Measurements from ENCODE around the gene FHL2.

The FHL2 gene

DNA sequence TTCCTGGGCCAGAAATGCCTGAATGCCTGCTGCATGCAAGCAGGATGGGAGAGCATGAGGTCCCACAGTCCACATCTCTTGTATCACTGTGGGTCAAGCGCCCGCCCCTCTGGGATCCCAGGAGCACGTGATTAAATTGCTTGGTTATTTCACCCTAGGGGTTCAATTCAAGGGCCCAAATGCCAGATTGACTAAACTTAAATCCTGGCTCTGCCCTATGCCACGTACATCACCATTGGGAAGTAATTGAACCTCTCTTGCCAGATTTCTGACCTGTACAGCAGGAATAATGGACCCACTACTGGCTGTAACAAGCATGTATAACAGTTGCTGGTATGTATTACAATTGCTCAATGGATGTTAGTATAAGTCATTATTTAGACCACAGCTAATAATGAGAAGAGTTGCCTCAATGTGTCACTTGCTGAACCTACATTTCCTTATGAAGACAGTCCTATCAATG, 19.9 kb downstream of the FHL2 start:
- no peak for DNase-seq (ENCODE audit: low read depth)

DNA sequence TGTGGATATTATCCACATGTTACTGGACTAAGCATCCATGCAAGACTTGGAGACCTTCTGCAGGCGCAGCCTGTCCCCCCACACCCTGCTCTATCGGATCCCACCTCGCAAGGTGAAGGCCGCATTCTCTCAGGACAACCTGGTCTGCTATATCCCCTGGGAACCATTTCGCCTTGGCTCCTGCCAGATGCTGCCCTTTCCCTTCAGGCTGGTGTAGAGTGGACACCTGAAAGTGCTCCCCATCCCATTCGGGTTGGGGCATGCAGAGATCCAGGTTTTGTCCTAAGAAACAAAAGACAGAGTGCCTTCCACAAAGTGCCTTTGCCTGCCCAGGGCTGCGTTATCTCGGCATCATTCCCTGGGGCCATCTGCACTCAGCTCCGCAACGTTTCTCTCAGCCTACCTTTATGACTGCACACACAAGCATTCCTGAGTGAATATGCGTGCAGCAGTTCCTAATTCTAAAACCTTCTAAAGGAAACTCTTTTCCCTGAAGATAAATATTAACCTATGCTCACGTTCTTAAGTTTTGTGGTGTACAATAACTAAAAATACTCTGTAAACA, 20.5 kb downstream of the FHL2 start:
- no peak for DNase-seq (ENCODE audit: low read depth)

DNA sequence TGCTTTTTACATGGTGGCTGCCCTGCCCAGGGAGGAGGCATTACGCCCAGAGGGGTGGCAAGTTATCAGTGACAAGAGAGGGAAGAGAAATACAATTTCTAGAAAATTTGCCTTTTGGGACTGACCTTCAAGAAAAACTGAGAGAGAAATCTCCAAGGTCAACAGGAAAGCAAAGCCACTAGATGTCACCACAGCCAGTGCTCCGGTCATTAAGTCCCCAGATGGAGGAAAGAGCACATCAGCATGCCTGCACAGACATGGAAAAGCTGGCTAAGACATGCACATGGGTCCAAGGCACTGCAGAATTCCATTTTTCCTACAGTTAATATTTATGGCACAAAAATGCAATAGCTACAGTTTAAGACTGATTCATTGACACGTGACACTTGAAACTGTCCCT, 21.0 kb downstream of the FHL2 start:
- no peak for DNase-seq (ENCODE audit: low read depth)

DNA sequence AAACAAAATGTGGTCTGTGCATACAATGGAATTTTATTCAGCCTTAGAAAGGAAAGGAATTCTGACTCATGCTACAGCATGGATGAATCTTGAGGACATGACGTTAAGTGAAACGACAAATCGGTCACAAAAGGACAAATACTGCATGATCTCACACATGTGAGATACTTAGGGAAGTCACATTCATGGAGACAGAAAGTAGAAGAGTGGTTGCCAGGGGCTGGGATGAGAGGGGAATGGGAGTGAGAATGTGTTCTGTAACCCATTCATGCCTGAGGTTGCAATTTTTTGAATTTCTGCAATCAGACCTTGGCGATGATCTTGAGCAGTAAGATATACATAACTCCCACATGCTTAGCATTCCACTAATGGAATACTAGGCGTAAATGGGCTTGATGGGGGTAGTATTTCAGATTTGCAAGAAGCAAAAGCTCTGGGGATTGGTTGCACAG, 22.0 kb downstream of the FHL2 start:
- DNase-seq (ENCODE audit: low read depth) = no peak

DNA sequence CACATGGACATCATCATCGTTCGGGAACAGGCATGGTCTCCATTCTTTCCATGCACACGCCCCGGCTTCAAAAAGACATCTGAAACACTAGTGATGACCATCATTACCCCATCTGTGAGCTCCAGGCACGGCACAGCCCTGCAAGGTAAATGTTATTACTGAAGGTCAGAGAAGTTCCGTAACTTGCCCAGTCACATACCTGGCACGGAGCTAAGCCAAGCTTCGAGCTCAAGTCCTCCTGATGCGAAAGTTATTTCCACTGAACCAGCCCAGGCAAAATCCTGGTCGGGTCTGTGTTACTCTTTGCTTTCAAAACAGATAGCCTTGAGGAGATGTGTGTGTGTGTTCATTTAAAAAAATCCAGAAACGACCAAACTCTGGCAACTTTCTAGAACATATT, 22.8 kb downstream of the FHL2 start:
- DNase-seq (ENCODE audit: low read depth) = no peak

DNA sequence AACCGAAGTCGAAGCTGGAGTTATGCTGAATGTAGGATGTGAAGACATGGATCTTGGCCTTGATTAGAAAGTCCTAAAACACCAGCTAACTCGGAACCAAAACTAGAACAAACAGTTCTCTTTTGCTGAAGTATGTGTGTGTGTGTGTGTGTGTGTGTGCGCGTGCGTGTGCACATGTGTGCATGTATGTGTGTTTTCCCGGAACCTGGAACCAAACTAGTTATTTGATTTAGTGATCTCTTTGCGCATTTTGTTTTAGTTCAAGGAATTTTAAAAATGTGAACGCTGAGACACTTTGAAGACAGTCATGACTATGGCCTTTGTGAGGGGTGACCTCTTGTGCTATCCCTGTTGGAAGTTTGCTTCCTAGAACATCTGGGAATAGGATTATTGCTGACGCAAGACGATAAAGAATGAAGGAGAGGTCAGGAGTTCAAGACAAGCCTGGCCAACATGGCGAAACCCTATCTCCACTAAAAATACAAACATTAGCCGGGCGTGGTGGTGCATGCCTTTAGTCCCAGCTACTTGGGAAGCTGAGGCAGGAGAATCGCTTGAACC, 23.8 kb downstream of the FHL2 start:
- DNase-seq (ENCODE audit: low read depth) = no peak

DNA sequence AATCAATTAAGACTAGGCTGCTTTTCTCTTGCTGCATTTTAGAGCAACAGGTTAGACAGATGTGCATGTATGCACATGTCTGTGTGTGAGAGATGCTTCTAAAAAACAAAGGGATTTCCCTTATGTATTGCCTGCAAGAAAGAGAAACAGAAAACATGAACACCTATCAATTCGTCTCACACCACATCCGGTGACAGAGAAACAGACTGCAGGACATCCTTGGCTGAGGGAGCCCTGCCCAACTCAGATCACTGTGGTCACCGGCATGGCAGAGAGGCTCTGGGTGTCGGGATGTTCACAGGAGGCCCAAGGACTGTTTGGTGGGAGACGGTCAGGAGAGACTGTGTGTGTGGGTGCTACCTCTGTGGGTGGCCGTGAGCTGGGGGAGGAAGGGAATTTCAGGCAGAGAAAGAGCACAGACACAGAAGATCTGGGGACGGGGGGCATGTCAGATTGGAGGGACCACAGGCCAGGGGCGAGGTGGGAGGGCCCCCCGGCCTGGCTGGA, 24.9 kb downstream of the FHL2 start:
- DNase-seq (ENCODE audit: low read depth) = no peak

DNA sequence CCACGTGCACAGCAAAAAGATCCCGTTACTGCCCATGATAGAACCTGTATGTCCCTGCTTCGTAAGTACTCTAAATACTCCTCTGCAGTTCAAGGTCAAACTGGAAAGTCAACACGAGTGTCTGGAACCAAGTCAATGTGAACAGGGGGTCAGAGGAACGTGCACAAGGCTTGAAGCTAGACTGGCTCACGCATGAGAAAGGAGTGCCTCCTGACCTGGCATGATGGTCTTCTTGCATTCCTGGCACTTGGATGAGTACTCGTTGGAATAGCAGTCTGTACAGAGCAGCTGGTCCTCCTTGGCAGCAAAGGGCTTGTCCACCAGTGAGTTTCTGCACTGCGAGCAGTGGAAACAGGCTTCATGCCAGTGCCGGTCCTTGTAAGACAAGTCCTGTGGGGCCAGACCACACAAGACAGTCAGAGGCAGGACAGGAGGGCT, 25.5 kb downstream of the FHL2 start:
- DNase-seq (ENCODE audit: low read depth) = no peak

DNA sequence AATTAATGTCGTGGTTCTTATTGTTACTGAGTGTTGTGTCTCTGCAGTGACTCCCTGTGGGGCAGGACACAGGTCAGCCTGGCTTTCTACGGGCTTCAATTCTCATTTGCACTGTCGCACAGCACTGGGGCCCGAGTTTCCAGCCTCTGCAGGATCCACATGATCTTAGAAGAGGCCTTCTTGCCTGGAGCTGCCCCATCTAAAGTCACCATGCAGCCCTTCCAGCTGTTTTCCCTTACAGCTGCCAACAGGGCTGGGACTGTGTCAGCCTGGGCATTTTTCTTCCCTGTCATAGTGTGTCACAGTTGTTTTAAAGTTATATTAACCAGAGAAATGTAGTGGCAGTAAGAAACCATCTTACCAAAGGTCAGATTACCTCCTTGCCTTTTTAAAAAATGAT, 27.0 kb downstream of the FHL2 start:
- DNase-seq (ENCODE audit: low read depth) = no peak

DNA sequence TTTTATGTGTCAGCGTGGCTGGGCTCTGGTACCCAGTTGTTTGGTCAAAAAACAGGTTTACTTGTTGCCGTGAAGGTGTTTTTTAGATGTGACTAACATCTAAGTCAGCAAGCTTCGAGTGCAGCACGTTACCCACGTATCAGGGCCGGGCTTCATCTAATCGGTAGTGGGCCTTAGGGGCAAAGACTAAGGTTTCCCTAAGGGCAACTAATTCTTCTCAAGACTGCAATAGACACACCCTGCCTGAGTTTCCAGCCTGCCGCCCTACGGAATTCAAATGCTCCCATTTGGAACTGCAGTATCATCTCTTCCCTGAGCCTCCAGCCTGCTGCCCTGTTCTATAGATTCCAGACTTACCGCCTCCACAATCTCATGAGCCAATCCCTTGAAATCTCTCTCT, 27.7 kb downstream of the FHL2 start:
- no peak for DNase-seq (ENCODE audit: low read depth)

DNA sequence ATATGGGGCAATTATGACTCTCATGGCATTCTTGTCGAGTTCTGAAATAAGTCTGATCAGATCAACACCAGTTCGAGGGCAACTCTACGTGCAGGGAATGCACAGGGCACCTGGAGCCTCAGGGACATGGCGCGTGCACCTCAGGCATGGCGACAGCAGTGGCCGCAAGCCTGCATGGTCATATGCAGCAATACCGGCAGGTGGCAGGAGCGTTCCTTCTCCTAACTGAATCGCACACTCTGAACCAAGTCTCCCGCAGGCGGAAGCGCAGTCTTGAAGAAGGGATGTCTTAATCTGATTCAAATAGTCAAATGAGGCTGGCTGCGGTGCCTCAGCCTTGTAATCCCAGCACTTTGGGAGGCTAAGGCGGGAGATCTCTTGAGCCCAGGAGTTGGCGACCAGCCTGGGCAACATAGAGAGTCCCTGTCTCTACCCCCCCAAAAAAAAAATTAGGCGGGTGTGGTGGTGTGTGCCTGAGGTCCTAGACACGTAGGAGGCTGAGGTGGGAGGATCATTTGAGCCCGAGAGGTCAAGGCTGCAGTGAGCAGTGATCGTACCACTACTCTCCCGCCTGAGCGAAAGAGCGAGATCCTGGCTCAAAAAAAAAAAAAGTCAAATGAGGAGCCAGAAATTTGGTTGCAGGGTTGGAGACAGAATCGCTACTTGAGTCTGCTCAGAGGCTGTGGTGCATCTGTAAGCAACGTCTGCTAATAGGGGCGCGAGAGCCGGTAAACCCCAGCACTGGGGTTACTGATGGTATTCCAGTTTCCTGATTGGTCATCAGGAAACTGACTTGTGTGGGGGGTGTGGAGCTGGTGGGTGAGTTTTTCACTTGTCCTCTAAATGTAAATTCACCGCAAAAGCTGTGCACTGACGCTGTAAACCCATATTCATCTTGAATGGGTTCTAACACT, 28.8 kb downstream of the FHL2 start:
- peak; percentile 80 for DNase-seq (ENCODE audit: low read depth)

DNA sequence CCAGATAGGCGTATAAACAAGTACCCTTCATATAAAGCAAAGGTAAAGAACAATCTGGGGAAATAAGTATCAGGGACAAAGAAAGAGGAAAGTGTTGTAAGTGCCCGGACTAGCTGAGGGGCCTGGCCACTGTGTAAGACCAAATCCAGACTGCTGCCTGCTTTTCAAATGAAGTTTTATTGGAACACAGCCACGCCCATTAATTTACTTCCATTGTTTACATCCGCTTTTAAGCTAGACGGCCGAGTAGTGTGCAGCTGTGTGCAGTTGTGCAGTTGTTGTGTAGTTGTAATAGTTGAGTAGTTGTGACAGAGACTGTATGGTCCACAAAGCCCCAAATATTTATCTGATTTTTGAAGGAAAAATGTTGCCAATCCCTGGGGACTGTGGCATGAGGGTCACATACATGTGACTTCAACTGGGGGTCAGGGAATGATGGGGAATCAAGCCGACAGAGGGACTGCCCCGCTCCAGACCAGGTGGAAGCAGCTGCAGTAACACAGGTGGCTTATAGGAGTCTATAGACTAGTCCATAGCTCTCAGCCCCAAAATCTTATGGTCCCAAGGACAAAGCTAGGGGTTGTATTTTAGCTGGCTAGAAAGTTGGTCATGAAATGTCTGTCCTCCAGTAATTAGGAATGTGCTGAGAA, 30.0 kb downstream of the FHL2 start:
- no peak for DNase-seq (ENCODE audit: low read depth)

DNA sequence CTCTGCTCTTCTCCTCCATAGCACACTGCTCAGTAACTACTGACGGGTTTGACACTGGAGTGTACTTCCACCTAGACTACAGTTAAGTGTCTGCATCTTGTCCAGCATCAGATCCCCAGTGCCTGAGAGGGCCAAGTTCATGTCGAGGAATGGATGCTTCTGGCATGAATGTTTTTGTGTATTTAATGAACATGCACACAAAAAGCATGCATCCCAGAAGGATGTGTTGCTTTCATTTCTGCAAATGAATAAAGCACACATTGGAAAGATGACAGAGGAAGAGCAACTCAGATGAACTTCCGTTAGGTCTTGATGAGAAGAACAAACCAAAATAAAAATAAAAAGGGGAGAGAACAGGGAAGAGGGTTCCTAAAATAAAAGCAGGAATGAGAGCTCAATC, 33.6 kb downstream of the FHL2 start:
- no peak for DNase-seq (ENCODE audit: low read depth)

DNA sequence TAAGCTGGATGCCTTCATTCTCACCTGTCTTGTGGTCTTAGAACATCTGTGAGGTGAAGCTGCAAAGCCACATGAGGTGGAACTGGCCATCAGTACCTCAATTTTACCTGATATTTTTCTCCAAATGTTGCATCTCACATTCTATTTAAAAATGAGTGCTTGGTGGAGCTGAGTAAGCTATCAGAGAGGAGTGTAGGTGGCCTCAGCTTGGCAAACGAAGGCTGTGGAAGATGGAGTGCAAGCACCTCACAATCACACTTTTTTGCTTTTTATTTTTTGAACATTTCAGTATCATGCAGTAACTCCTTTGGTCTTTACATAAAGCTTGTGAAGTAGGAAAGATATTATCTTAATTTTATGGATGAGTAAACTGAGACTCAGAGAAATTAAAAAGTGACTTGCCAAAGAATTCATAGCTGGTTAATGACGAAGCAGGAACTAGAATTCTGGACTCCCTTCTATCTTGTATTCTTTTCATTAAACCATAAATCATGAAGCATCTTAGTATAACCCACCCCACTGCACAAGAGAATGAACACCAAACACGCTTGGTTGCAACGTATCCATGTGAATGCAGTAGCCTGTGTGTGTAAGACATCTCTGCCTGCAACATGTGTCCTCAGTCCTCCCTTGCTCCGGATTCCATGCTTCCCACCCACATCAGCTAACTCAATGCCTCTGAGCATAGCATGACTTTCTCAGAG, 34.3 kb downstream of the FHL2 start:
- no peak for DNase-seq (ENCODE audit: low read depth)

DNA sequence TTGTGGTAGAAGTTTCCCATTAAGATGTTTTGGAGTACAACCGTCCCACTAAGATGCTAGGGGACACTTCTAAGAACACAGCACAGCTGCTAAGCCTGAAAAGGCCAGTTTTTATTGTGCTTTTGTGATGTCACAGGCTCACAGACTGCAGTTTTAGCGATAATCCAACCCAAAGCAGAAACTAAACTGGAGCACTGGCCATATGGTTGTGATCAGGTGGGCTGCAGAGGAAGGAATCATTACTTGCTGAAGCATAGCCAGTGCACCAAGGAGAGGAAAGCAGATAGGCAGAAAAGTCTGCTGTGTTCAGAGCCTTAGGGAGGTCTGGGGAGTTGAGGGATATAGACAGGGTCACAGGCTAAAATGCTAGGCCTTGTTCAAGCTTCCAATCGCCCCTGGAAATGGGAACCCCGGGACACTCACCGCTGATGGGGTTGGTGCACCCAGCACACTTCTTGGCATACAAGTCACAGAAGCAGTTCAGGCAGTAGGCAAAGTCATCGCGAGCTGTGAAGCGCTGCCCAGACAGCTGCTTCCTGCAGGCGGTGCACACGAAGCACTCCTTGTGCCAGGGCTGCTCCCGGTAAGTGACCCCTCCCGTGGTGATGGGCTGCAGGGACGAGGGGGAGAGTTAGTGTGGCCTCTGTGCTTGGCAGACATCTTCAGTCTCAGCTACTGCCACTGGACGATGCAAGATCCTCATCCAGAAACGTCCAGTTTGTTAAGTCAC, 35.8 kb downstream of the FHL2 start:
- DNase-seq (ENCODE audit: low read depth) = no peak

DNA sequence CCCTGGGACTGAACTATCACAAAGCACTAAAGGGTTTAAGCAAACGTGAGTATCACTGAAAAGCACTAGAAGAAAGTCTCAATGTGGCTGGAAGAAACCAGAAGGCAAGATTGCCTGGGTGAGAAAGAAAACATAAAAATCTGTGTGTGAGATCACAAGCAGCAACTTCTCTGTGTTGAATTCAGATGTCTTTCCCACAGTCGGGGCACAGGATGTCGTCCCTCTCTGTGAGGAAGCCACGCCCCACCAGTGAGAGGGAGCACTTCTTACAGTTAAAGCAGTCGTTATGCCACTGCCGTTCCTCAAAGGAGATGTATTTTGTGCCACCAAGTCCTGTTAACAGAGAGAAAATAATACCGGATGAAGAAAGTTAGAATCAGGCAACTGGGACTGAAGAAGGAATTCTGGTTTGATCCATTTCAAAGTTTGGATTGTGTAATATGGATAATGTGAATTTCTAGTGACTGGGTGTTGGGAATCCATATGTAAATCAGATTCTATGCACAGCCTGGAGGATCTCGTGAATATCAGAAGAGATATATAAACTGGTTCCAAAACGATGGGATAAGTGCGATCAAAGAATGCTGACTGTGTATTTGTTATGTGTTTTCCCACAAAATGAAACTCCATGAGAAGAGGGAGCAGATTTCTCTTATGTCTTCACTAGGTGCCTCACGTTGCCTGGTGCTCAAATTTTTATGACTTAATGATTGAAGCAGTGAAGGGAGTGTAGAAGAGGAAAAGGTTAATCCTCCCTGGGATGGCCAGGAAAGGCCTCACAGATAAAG, 37.6 kb downstream of the FHL2 start:
- DNase-seq (ENCODE audit: low read depth) = no peak

DNA sequence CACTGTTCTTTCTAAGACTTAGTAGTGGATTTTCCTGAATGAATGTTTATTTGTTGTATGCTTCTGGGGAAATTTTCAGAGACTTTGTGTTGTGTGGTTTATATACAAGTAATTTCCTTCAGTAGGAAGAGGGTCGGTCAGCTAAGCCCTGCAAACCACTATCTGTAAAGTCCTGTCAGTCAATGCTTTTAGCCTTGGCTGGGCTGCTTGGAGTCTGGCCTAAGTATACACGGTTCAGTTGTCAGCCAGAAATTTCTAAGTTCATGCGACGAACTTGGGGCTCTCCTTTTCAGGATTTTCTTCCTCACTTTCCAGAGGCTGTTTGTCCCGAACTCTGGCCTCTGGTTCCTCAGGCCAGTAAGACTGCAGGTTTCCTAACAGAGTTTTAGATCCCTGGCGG, 40.3 kb downstream of the FHL2 start:
- DNase-seq (ENCODE audit: low read depth) = no peak

DNA sequence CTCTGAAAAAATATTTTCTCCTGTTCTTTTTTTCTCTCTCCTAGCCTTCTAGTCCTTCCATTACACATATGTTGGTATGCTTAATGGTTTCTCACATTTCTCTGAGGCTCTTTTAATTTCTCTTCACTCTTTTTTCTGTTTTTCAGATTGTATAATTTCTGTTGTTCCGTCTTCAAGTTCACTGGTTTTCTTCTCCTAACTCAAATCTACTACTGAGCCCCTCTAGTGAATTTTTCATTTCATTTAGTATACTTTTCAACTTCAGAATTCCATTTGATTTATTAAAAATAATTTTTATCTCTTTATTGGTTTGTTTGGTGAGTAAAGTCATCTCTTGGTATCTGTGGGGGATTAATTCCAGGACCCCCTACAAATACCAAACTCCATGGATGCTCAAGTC, 41.7 kb downstream of the FHL2 start:
- no peak for DNase-seq (ENCODE audit: low read depth)

DNA sequence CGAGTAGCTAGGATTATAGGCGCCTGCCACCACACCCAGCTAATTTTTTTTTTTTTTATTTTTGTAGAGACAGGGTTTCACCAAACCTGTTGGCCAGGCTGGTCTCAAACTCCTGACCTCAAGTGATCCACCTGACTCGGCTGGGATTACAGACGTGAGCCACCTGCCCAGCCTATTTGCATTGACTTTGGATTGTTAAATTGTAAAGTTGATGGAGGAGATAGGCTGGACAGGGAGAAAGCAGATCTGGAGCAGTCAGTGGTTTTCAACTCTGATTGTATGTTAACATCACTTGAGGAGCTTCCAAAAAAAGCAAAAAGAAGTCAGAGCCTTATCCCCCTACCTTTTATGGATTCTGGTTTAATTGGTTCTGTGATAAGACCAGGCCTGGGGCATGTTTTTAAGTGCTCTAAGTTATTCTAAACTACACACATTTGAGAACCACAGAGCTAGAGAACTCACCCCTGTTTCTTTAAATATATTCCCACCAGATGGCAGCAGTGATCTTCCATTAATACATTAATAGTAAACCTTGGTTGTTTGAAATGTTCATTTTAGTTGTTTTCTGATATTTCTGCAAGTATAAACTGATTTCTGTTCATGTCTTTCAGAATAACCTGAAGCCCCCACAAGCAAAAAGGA, 54.0 kb downstream of the FHL2 start:
- DNase-seq (ENCODE audit: low read depth) = no peak

DNA sequence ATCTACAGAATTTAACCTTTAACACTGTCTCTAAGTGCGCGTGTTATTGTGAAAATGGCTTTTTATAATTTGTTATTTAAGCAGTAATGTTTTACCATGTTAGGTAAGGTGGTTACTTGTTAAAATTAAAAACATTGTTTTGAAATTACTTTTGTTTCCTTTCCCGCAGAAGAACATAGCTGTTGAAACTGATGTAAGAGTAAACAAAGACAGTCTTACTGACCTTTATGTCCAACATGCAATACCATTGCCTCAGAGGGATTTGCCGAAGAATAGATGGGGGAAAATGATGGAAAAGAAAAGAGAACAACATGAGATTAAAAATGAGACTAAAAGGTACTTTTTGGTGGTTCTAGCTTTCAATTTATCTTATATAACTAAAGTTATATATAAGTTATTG, 59.4 kb downstream of the FHL2 start:
- no peak for DNase-seq (ENCODE audit: low read depth)

All from activated T-cell treated with anti-CD3 and anti-CD28 coated beads for 1 hour (primary cell).